Calu3 (cell line): ENCODE measurements around the gene MOGAT3. TPM values are rescaled to one million over a fixed set of nuclear protein-coding genes. Genes with fewer than 3 reads are reported as not detected.
A peak's percentile ranks its signal among the peaks of the same experiment; 100 is the strongest.

ENCODE experiments used
- BruUV-seq: library from RNA; stranded (reverse); fragments of 400-500 nt; replicated peaks from 2 replicates; lab custom pipeline; 2021; lab: Mats Ljungman, UMichigan
- CTCF ChIA-PET: fragments of 300-600 bp; sonication (Branson Sonifier 250); formaldehyde crosslinking; loops from one replicate; lab custom pipeline; 2022; ENCODE audit warnings: antibody characterized with exemption; lab: Charles Lee
- DNase-seq: peaks from one replicate; pipeline ENCODE4 v3.0.0; 2022
- H3K27ac Mint-ChIP-seq: one replicate; pipeline ENCODE4 v1.8.0; 2022; ENCODE audit warnings: mixed read lengths; ENCODE audit not compliant: unreplicated experiment
- H3K27me3 Mint-ChIP-seq: one replicate; pipeline ENCODE4 v1.8.0; 2022; ENCODE audit warnings: mixed read lengths; ENCODE audit not compliant: unreplicated experiment
- H3K36me3 Mint-ChIP-seq: one replicate; pipeline ENCODE4 v1.8.0; 2022; ENCODE audit warnings: mild to moderate bottlenecking, moderate library complexity, mixed read lengths; ENCODE audit not compliant: insufficient read depth, unreplicated experiment
- H3K4me1 Mint-ChIP-seq: one replicate; pipeline ENCODE4 v1.8.0; 2022; ENCODE audit warnings: mild to moderate bottlenecking, low read depth, mixed read lengths; ENCODE audit not compliant: unreplicated experiment
- H3K4me3 Mint-ChIP-seq: one replicate; pipeline ENCODE4 v1.8.0; 2022; ENCODE audit warnings: mild to moderate bottlenecking, low read depth, moderate library complexity, mixed read lengths; ENCODE audit not compliant: unreplicated experiment
- H3K9me3 Mint-ChIP-seq: one replicate; pipeline ENCODE4 v1.8.0; 2022; ENCODE audit warnings: low read depth, mixed read lengths; ENCODE audit not compliant: unreplicated experiment
- CTCF ChIP-seq: fragments of 200-600 bp; IDR thresholded peaks from one replicate; pipeline ENCODE4 v1.8.0; 2022; ENCODE audit warnings: antibody characterized with exemption; ENCODE audit not compliant: unreplicated experiment
- intact Hi-C: fragments of 100-400 bp; cut with micrococcal nuclease; formaldehyde crosslinking; loops from one replicate; pipeline ENCODE4 v1.10.0; 2022; ENCODE audit not compliant: unreplicated experiment
- total RNA-seq: library from RNA; stranded (reverse); gene quantifications from 2 replicates; pipeline ENCODE4 v1.2.3, GENCODE V29; 2022

Gene MOGAT3
- total RNA-seq, 1 experiment from 2014 or later: not detected

- intact Hi-C loops: no loop called here
- peaks cover 13% of the 10 kb centered on the region for H3K36me3 Mint-ChIP-seq
- peak; percentile 90 for DNase-seq
- CTCF ChIA-PET: interaction anchor here (0.6 to 1.9 kb wide), 7 partner anchors 25 to 160 kb away, joined by 3 to 19 read pairs (median 4); partner anchors contain the start of genes PLOD3, TRIM56 and ZNHIT1
- peak within 1 kb of the TSS; percentile 97 for H3K4me3 Mint-ChIP-seq
- H3K27ac Mint-ChIP-seq: peak within 1 kb of the TSS; percentile 91
- no peaks in the 10 kb centered on the region for H3K9me3 Mint-ChIP-seq
- BruUV-seq: no TSS peak
- TF ChIP-seq CTCF: peak; percentile 66
- H3K27me3 Mint-ChIP-seq: no peaks in the 10 kb centered on the region
- no peaks in the 10 kb centered on the region for H3K4me1 Mint-ChIP-seq
Measured at GRCh38 chr7:101244375-101245146, 43.7 kb upstream of the MOGAT3 start, which contains the start of gene FIS1. Gene FIS1 (minus strand): TSS chr7:101245081. CDS start chr7:101245004, 77 bp downstream.

GRCh38 chr7:101243646-101244374 lies 43.0 kb upstream of the MOGAT3 start:
- Mint-ChIP-seq H3K4me1 (no peaks in the 10 kb centered on the region), H3K27me3 (no peaks in the 10 kb centered on the region), H3K27ac (no peak overlapping the region), H3K9me3 (no peaks in the 10 kb centered on the region), H3K4me3 (peak overlapping the region; percentile 97), H3K36me3 (peaks cover 13% of the 10 kb centered on the region)
- BruUV-seq: no TSS peak
- CTCF ChIA-PET: interaction anchor here (0.6 to 1.9 kb wide), 6 partner anchors 24 to 100 kb away, joined by 3 to 19 read pairs (median 5); partner anchors contain the start of genes PLOD3 and ZNHIT1
- no peak for DNase-seq
- no peak for TF ChIP-seq CTCF
- intact Hi-C loops: no loop called here

- intact Hi-C loops: no loop called here
- peaks cover 13% of the 10 kb centered on the region for H3K36me3 Mint-ChIP-seq
- no peaks in the 10 kb centered on the region for H3K27me3 Mint-ChIP-seq
- H3K4me1 Mint-ChIP-seq: no peaks in the 10 kb centered on the region
- H3K9me3 Mint-ChIP-seq: no peaks in the 10 kb centered on the region
- BruUV-seq: no TSS peak
- CTCF ChIA-PET: interaction anchor here (0.7 kb wide), 1 partner anchor 1152 kb away, joined by 5 read pairs; no protein-coding TSS in a partner anchor
- DNase-seq: no peak
- H3K27ac Mint-ChIP-seq: no peak overlapping the region
- TF ChIP-seq CTCF: no peak
- no peak overlapping the region for H3K4me3 Mint-ChIP-seq
Measured at GRCh38 chr7:101241443-101242349, 40.9 kb upstream of the MOGAT3 start.

GRCh38 chr7:101241015-101241363 lies 40.2 kb upstream of the MOGAT3 start:
- CTCF ChIA-PET: interaction anchor here (0.7 kb wide), 1 partner anchor 1153 kb away, joined by 5 read pairs; no protein-coding TSS in a partner anchor
- no peak for TF ChIP-seq CTCF
- peaks cover 13% of the 10 kb centered on the region for H3K36me3 Mint-ChIP-seq
- H3K4me3 Mint-ChIP-seq: no peak overlapping the region
- no peaks in the 10 kb centered on the region for H3K9me3 Mint-ChIP-seq
- BruUV-seq: no TSS peak
- H3K27me3 Mint-ChIP-seq: no peaks in the 10 kb centered on the region
- no peak overlapping the region for H3K27ac Mint-ChIP-seq
- no peaks in the 10 kb centered on the region for H3K4me1 Mint-ChIP-seq
- DNase-seq: no peak
- intact Hi-C loops: no loop called here
